HCT116 (cell line): ENCODE measurements around the gene NDST3.

Source experiments
- CEBPB ChIP-seq: IDR thresholded peaks from 2 replicates; pipeline ENCODE4 v1.6.1; 2012; ENCODE audit warnings: low read depth
- EGR1 ChIP-seq: IDR thresholded peaks from 2 replicates; pipeline ENCODE4 v1.6.1; 2012; ENCODE audit warnings: low read depth
- ELF1 ChIP-seq: IDR thresholded peaks from 2 replicates; pipeline ENCODE4 v1.6.1; 2012; ENCODE audit warnings: low read depth, borderline replicate concordance
- EZH2 ChIP-seq: fragments of 200-600 bp; sonication (generic); IDR thresholded peaks from 2 replicates; pipeline ENCODE4 v1.6.1; 2017; ENCODE audit warnings: antibody characterized with exemption, mixed run types
- EZH2phosphoT487 ChIP-seq: fragments of 200-600 bp; IDR thresholded peaks from 2 replicates; pipeline ENCODE4 v1.6.1; 2018; ENCODE audit warnings: antibody characterized with exemption, borderline replicate concordance
- MAX ChIP-seq: IDR thresholded peaks from 2 replicates; pipeline ENCODE4 v1.6.1; 2012
- POLR2A ChIP-seq: IDR thresholded peaks from 2 replicates; pipeline ENCODE4 v1.7.0; 2011; ENCODE audit warnings: borderline replicate concordance; ENCODE audit not compliant: insufficient read depth, insufficient read length; ENCODE audit errors: extremely low read depth
- POLR2AphosphoS5 ChIP-seq: IDR thresholded peaks from 2 replicates; pipeline ENCODE4 v1.6.1; 2011; ENCODE audit warnings: mild to moderate bottlenecking, low read depth, low read length, moderate library complexity
- RAD21 ChIP-seq: IDR thresholded peaks from 2 replicates; pipeline ENCODE4 v1.6.1; 2012; ENCODE audit warnings: low read depth, mild to moderate bottlenecking
- SIN3A ChIP-seq: IDR thresholded peaks from 2 replicates; pipeline ENCODE4 v1.6.1; 2012; ENCODE audit warnings: low read depth
- SRF ChIP-seq: IDR thresholded peaks from 2 replicates; pipeline ENCODE4 v1.6.1; 2012; ENCODE audit warnings: low read depth
- YY1 ChIP-seq: IDR thresholded peaks from 2 replicates; pipeline ENCODE4 v1.6.1; 2011; ENCODE audit warnings: low read length, low read depth, moderate library complexity, mild to moderate bottlenecking; ENCODE audit not compliant: insufficient replicate concordance; ENCODE audit errors: extremely low read depth
- ZFX ChIP-seq: fragments of 450-650 bp; IDR thresholded peaks from 2 replicates; pipeline ENCODE4 v1.6.1; 2017
- TF ChIP-seq, protein P1 (sequence below), 3 experiments: fragments of 200-600 bp in 1 of 3; sonication (generic) in 1 of 3; IDR thresholded peaks in 2 of 3; conservative IDR thresholded peaks in 1 of 3; 2 replicates each; pipeline ENCODE4 v1.5.1; 2012 to 2017; ENCODE audit warnings: low read depth in 2 of 3, low read length in 2 of 3, antibody characterized with exemption in 1 of 3, borderline replicate concordance in 1 of 3, control low read depth in 1 of 3, mild to moderate bottlenecking in 1 of 3, mixed read lengths in 1 of 3, mixed run types in 1 of 3, moderate library complexity in 1 of 3; ENCODE audit not compliant: insufficient read depth in 1 of 3

DNA sequence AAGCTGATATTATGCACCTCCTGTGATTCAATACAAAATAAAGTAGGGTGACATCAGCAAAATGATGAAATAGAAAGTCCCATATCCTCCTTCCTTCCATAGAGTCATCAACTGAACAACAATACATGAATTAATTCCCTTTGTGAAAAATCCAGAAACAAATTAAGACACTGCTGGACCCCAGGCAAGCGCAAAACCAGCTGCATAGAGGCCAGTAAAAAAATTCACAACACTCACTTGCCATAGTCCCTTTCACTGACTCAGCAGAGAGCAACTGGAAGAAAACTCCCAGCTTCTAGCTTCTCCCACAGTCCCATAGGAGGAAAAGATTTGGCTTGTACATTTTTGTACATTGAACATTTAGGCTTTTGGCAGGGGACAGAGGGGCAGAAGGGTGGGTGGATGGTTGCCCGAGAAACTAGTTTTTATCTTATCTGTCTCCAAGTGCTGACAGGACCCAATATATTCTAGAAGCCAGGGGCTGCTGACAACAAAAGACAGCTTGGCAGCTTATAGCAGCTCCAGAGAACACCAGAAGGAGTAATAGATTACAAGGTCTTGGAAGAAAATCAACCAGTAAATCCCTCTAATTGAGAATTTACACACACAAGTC, 124.6 kb downstream of the NDST3 start:
- TF ChIP-seq, protein P1, sequence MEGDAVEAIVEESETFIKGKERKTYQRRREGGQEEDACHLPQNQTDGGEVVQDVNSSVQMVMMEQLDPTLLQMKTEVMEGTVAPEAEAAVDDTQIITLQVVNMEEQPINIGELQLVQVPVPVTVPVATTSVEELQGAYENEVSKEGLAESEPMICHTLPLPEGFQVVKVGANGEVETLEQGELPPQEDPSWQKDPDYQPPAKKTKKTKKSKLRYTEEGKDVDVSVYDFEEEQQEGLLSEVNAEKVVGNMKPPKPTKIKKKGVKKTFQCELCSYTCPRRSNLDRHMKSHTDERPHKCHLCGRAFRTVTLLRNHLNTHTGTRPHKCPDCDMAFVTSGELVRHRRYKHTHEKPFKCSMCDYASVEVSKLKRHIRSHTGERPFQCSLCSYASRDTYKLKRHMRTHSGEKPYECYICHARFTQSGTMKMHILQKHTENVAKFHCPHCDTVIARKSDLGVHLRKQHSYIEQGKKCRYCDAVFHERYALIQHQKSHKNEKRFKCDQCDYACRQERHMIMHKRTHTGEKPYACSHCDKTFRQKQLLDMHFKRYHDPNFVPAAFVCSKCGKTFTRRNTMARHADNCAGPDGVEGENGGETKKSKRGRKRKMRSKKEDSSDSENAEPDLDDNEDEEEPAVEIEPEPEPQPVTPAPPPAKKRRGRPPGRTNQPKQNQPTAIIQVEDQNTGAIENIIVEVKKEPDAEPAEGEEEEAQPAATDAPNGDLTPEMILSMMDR (IDR thresholded peaks at IDR 0.05 in 2 of 3, conservative IDR thresholded peaks at IDR 0.05 in 1 of 3; ENCODE audit: borderline replicate concordance in 1 of 3, insufficient read depth in 1 of 3, low read depth in 2 of 3, low read length in 2 of 3): no peak
- no peak for TF ChIP-seq POLR2A
- no peak for TF ChIP-seq POLR2AphosphoS5
- no peak for TF ChIP-seq SIN3A
- TF ChIP-seq YY1: no peak
- no peak for TF ChIP-seq RAD21
- no peak for TF ChIP-seq SRF
- no peak for TF ChIP-seq EGR1
- no peak for TF ChIP-seq ZFX
- TF ChIP-seq EZH2: no peak
- TF ChIP-seq EZH2phosphoT487: no peak
- no peak for TF ChIP-seq ELF1
- no peak for TF ChIP-seq MAX
- TF ChIP-seq CEBPB: no peak
